ENCODE measurements around the gene VIM.

Gene VIM

GRCh38 chr10:17220652-17221100 lies 7.4 kb upstream of the VIM start:
- peaks cover 6% of the 10 kb centered on the region for H3K4me1 ChIP-seq (ENCODE audit: low read depth, poor library complexity, severe bottlenecking)
- H2AFZ ChIP-seq (ENCODE audit: low read depth): no peak overlapping the region
- H3K27ac ChIP-seq: no peak overlapping the region

GRCh38 chr10:17222329-17222728 lies 5.7 kb upstream of the VIM start:
- no peak overlapping the region for H3K9ac ChIP-seq
- peaks cover 19% of the 10 kb centered on the region; the same call in 1 of the 2 replicates for H3K79me2 ChIP-seq (ENCODE audit: insufficient read depth, low read depth)
- peaks cover 20% of the 10 kb centered on the region for H3K4me1 ChIP-seq (ENCODE audit: low read depth, poor library complexity, severe bottlenecking)
- no peak overlapping the region for H2AFZ ChIP-seq (ENCODE audit: low read depth)
- no peaks in the 10 kb centered on the region for H3K36me3 ChIP-seq (ENCODE audit: insufficient read depth)
- no peaks in the 10 kb centered on the region for H4K20me1 ChIP-seq (ENCODE audit: insufficient read depth)
- H3K27me3 ChIP-seq (ENCODE audit: insufficient read depth, low read depth): no peaks in the 10 kb centered on the region
- no peak for TF ChIP-seq CTCF (conservative IDR thresholded peaks at IDR 0.05; ENCODE audit: low read depth, low read length)
- H3K4me2 ChIP-seq: no peak overlapping the region
- H3K27ac ChIP-seq: no peak overlapping the region
- no peak overlapping the region for H3K4me3 ChIP-seq (IDR thresholded peaks at IDR 0.05; ENCODE audit: insufficient read depth, low read depth, low read length)

More at GRCh38 chr10:17220652-17221100, 7.4 kb upstream of the VIM start:
- H3K4me2 ChIP-seq: no peak overlapping the region
- H3K36me3 ChIP-seq (ENCODE audit: insufficient read depth): no peaks in the 10 kb centered on the region
- peaks cover 5% of the 10 kb centered on the region; the same call in 1 of the 2 replicates for H3K79me2 ChIP-seq (ENCODE audit: insufficient read depth, low read depth)
- H3K9ac ChIP-seq: no peak overlapping the region
- no peaks in the 10 kb centered on the region for H3K27me3 ChIP-seq (ENCODE audit: insufficient read depth, low read depth)
- no peak overlapping the region for H3K4me3 ChIP-seq (IDR thresholded peaks at IDR 0.05; ENCODE audit: insufficient read depth, low read depth, low read length)
- no peak for TF ChIP-seq CTCF (conservative IDR thresholded peaks at IDR 0.05; ENCODE audit: low read depth, low read length)
- H4K20me1 ChIP-seq (ENCODE audit: insufficient read depth): no peaks in the 10 kb centered on the region

GRCh38 chr10:17225808-17226207 lies 2.2 kb upstream of the VIM start:
- H3K4me2 ChIP-seq: peak overlapping the region; percentile 58; the same call in 1 of the 2 replicates
- peaks cover 6% of the 10 kb centered on the region for H4K20me1 ChIP-seq (ENCODE audit: insufficient read depth)
- peaks cover 20% of the 10 kb centered on the region for H3K4me1 ChIP-seq (ENCODE audit: low read depth, poor library complexity, severe bottlenecking)
- no peak overlapping the region for H3K27ac ChIP-seq
- H3K9ac ChIP-seq: no peak overlapping the region
- peaks cover 4% of the 10 kb centered on the region; the same call in 1 of the 2 replicates for H3K36me3 ChIP-seq (ENCODE audit: insufficient read depth)
- H3K4me3 ChIP-seq (IDR thresholded peaks at IDR 0.05; ENCODE audit: insufficient read depth, low read depth, low read length): no peak overlapping the region
- no peak for TF ChIP-seq CTCF (conservative IDR thresholded peaks at IDR 0.05; ENCODE audit: low read depth, low read length)
- H3K79me2 ChIP-seq (ENCODE audit: insufficient read depth, low read depth): peaks cover 35% of the 10 kb centered on the region
- H3K27me3 ChIP-seq (ENCODE audit: insufficient read depth, low read depth): no peaks in the 10 kb centered on the region
- H2AFZ ChIP-seq (ENCODE audit: low read depth): no peak overlapping the region

- H3K4me2 ChIP-seq: peak overlapping the region; percentile 58
- no peak overlapping the region for H3K4me3 ChIP-seq (IDR thresholded peaks at IDR 0.05; ENCODE audit: insufficient read depth, low read depth, low read length)
- peak overlapping the region; percentile 94; the same call in 1 of the 2 replicates for H3K9ac ChIP-seq
- peaks cover 17% of the 10 kb centered on the region for H4K20me1 ChIP-seq (ENCODE audit: insufficient read depth)
- peaks cover 46% of the 10 kb centered on the region for H3K79me2 ChIP-seq (ENCODE audit: insufficient read depth, low read depth)
- H2AFZ ChIP-seq (ENCODE audit: low read depth): peak overlapping the region; percentile 44
- H3K36me3 ChIP-seq (ENCODE audit: insufficient read depth): peaks cover 15% of the 10 kb centered on the region; the same call in 1 of the 2 replicates
- H3K27ac ChIP-seq: peak overlapping the region; percentile 96
- H3K27me3 ChIP-seq (ENCODE audit: insufficient read depth, low read depth): no peaks in the 10 kb centered on the region
- peaks cover 29% of the 10 kb centered on the region for H3K4me1 ChIP-seq (ENCODE audit: low read depth, poor library complexity, severe bottlenecking)
- no peak for TF ChIP-seq CTCF (conservative IDR thresholded peaks at IDR 0.05; ENCODE audit: low read depth, low read length)
Observed at GRCh38 chr10:17226891-17227303, 1.1 kb upstream of the VIM start.
